Suprapubic skin (tissue), 4 donors: Measurements from ENCODE around the gene TENT4A.

Experiments
- CTCF ChIP-seq, 2 donors: fragments of 200-600 bp in 1 of 2; fragments of 450-650 bp in 1 of 2; sonication (generic) in 1 of 2; IDR thresholded peaks; one replicate each; pipeline ENCODE4 v1.5.1; 2016 to 2019; ENCODE audit warnings: antibody characterized with exemption in 2 of 2, mild to moderate bottlenecking in 1 of 2, moderate library complexity in 1 of 2
- EP300 ChIP-seq: sonication (generic); formaldehyde crosslinking; IDR thresholded peaks from one replicate; pipeline ENCODE4 v1.6.1; 2017; ENCODE audit warnings: antibody characterized with exemption
- POLR2AphosphoS5 ChIP-seq, 3 donors: sonication (generic); formaldehyde crosslinking; IDR thresholded peaks; one replicate each; pipeline ENCODE4 v1.6.1; 2017; ENCODE audit warnings: antibody characterized with exemption in 3 of 3

DNA sequence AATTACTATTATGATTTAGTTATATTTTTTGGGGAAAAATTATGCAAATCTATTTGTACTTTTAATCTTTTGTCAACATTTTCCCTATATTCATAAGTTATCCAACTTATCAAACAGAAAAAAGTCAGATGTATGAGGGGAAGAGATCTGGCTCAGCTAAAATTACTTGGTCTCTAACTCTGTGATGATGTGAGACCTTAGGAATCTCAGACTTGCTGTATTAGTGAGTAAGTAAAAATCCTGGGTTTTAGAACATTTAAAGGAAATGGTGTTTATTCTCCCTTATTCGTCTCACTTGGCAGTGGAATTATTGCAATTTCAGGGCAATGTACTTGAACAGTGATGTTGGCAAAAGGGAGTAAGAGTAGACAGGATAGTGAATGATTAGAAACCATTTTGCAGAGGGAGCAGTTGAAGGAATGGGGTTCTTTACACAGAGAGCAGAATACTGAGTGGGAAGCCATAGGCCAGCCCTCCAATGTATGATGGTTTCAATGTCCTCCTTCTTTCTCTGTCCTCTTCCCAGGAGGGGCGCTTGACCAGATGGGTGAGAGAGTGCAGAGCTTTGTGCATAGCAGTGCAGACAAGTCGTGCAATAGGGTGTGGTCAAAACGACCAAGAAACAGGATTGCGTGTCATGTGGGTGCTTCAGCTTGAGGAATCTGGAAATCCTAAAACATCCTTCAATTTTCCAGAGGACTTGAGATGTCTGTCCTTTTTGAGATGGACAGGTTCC lies 91.7 kb downstream of the TENT4A start:
- TF ChIP-seq CTCF (IDR thresholded peaks at IDR 0.05) (no peak), EP300 (no peak), POLR2AphosphoS5 (IDR thresholded peaks at IDR 0.05) (no peak)
